Endothelial cell of umbilical vein (primary cell): ENCODE measurements around the gene C3orf38. TPM values are rescaled to one million over a fixed set of nuclear protein-coding genes. Genes with fewer than 3 reads are reported as not detected.

Experiments
- BruUV-seq: library from RNA; stranded (reverse); fragments of 400-500 nt; replicated peaks from 2 replicates; lab custom pipeline; 2021; lab: Mats Ljungman, UMichigan
- CTCF ChIA-PET: fragments of 300-600, 350-600 bp; sonication (Branson Sonifier 250); formaldehyde crosslinking; loops from one replicate; lab custom pipeline; 2021; ENCODE audit warnings: antibody characterized with exemption, inconsistent platforms; lab: Charles Lee
- POLR2A ChIA-PET: fragments of 300-600, 350-600 bp; sonication (Branson Sonifier 250); formaldehyde crosslinking; loops from one replicate; lab custom pipeline; 2021; ENCODE audit warnings: antibody characterized with exemption, inconsistent platforms; lab: Charles Lee
- DNase-seq: peaks from one replicate; pipeline ENCODE4 v3.0.0-alpha.2; 2011; ENCODE audit warnings: low read depth, low spot score
- FAIRE-seq: peaks from 2 replicates; lab custom pipeline; 2011; peaks lifted over from hg19 to GRCh38; lab: Jason Lieb, UNC
- H2AFZ ChIP-seq: 2 replicates; pipeline ENCODE4 v1.6.0; 2012; ENCODE audit warnings: low read depth, low read length, control low read depth, inconsistent platforms
- H3K27ac ChIP-seq: 2 replicates; pipeline ENCODE4 v1.5.1; 2011; ENCODE audit warnings: low read depth, mild to moderate bottlenecking, control low read depth, low read length, moderate library complexity; ENCODE audit not compliant: insufficient read depth
- H3K27me3 ChIP-seq, 2 experiments: 2 replicates each; pipeline versions ENCODE4 v1.6.0 to v1.6.1; 2011; ENCODE audit warnings: low read length in 2 of 2, mixed read lengths in 1 of 2; ENCODE audit not compliant: control insufficient read depth in 2 of 2, insufficient read depth in 2 of 2
- H3K36me3 ChIP-seq, 2 experiments: 2 replicates in 1 of 2; 3 replicates in 1 of 2; pipeline ENCODE4 v1.5.1; 2011; ENCODE audit warnings: low read length in 2 of 2, mild to moderate bottlenecking in 1 of 2, moderate library complexity in 1 of 2; ENCODE audit not compliant: control insufficient read depth in 2 of 2, insufficient read depth in 2 of 2; ENCODE audit errors: extremely low read depth in 1 of 2
- H3K4me1 ChIP-seq: 3 replicates; pipeline ENCODE4 v1.5.1; 2011; ENCODE audit warnings: mild to moderate bottlenecking, low read length; ENCODE audit not compliant: control insufficient read depth, insufficient read depth; ENCODE audit errors: extremely low read depth
- H3K4me2 ChIP-seq: 2 replicates; pipeline ENCODE4 v1.6.1; 2011; ENCODE audit warnings: low read length, control low read depth, mixed read lengths; ENCODE audit not compliant: insufficient read depth
- H3K4me3 ChIP-seq, 3 experiments: fragments of 200-600 bp in 1 of 3; sonication (generic), shearing (Covaris generic) in 1 of 3; replicated peaks in 1 of 3; 2 replicates each; pipeline ENCODE4 v1.5.1; 2011 to 2016; ENCODE audit warnings: control low read depth in 3 of 3, low read length in 3 of 3, mild to moderate bottlenecking in 2 of 3, inconsistent platforms in 1 of 3, low read depth in 1 of 3, moderate library complexity in 1 of 3; ENCODE audit not compliant: insufficient read depth in 1 of 3
- H3K79me2 ChIP-seq: 2 replicates; pipeline ENCODE4 v1.6.0; 2012; ENCODE audit warnings: low read length, inconsistent platforms; ENCODE audit not compliant: control insufficient read depth, insufficient read depth
- H3K9ac ChIP-seq: replicated peaks from 2 replicates; pipeline ENCODE3; 2011; ENCODE audit warnings: low read length, control low read depth; ENCODE audit not compliant: insufficient read depth; ENCODE audit errors: extremely low read depth
- H3K9me1 ChIP-seq: replicated peaks from 3 replicates; pipeline ENCODE4 v1.6.0; 2011; ENCODE audit warnings: mild to moderate bottlenecking, low read length; ENCODE audit not compliant: control insufficient read depth, insufficient read depth; ENCODE audit errors: extremely low read depth
- H3K9me3 ChIP-seq: replicated peaks from 2 replicates; pipeline ENCODE4 v1.5.1; 2012; ENCODE audit warnings: low read length, inconsistent platforms; ENCODE audit not compliant: control insufficient read depth, insufficient read depth
- H4K20me1 ChIP-seq: replicated peaks from 2 replicates; pipeline ENCODE3; 2011; ENCODE audit warnings: mild to moderate bottlenecking, low read length; ENCODE audit not compliant: control insufficient read depth, insufficient read depth; ENCODE audit errors: extremely low read depth
- EZH2 ChIP-seq: IDR thresholded peaks from 2 replicates; pipeline ENCODE4 v1.6.1; 2012; ENCODE audit warnings: borderline replicate concordance, low read depth, mild to moderate bottlenecking, moderate library complexity, low read length, inconsistent platforms; ENCODE audit not compliant: severe bottlenecking
- FOS ChIP-seq: IDR thresholded peaks from 2 replicates; pipeline ENCODE4 v1.6.1; 2011; ENCODE audit warnings: mild to moderate bottlenecking, low read length, moderate library complexity, borderline replicate concordance; ENCODE audit not compliant: insufficient read depth
- GATA2 ChIP-seq: IDR thresholded peaks from 2 replicates; pipeline ENCODE4 v1.7.0; 2011; ENCODE audit warnings: low read depth, mild to moderate bottlenecking, moderate library complexity, mixed read lengths, low read length; ENCODE audit not compliant: insufficient read length, insufficient read depth
- JUN ChIP-seq: IDR thresholded peaks from 2 replicates; pipeline ENCODE4 v1.6.1; 2011; ENCODE audit warnings: borderline replicate concordance, low read depth; ENCODE audit not compliant: insufficient read length, insufficient read depth
- MYC ChIP-seq: IDR thresholded peaks from one replicate; pipeline ENCODE4 v1.6.1; 2011; ENCODE audit warnings: mild to moderate bottlenecking, low read depth, low read length
- POLR2A ChIP-seq: IDR thresholded peaks from 2 replicates; pipeline ENCODE4 v1.6.1; 2012; ENCODE audit warnings: low read depth, mild to moderate bottlenecking, control low read depth, low read length
- POLR2AphosphoS5 ChIP-seq: IDR thresholded peaks from 2 replicates; pipeline ENCODE4 v1.6.1; 2012; ENCODE audit warnings: low read depth, mild to moderate bottlenecking, control low read depth, low read length, moderate library complexity; ENCODE audit not compliant: insufficient read depth
- dilution Hi-C: fragments of 300-500 bp; cut with MboI; formaldehyde crosslinking; loops from one replicate; pipeline ENCODE4 v1.15.0; 2019; ENCODE audit warnings: low sequenced_read_pairs; ENCODE audit not compliant: extremely low pct_ligation_motif_present
- intact Hi-C: fragments of 100-400 bp; cut with micrococcal nuclease; formaldehyde crosslinking; loops from one replicate; pipeline ENCODE4 v1.10.0; 2022
- polyA plus RNA-seq, 4 experiments: library from polyadenylated mRNA; depleted of rRNA in 3 of 4; stranded (reverse) in 3 of 4; unstranded in 1 of 4; fragments of >200 nt; gene quantifications; 2 replicates each; pipeline versions ENCODE4 v1.2.1 to v1.2.3, GENCODE V29; 2011 to 2012; ENCODE audit warnings: missing spikeins in 1 of 4
- total RNA-seq: library from RNA; stranded (reverse); gene quantifications from 2 replicates; pipeline ENCODE4 v1.2.3, GENCODE V29; 2021
- TF ChIP-seq, protein P1 (sequence below): IDR thresholded peaks from 2 replicates; pipeline ENCODE4 v1.6.1; 2011; ENCODE audit not compliant: insufficient read depth, insufficient read length
- TF ChIP-seq, protein P2 (sequence below), 2 donors: IDR thresholded peaks; 1 replicate in 1 of 2; 2 replicates in 1 of 2; pipeline ENCODE4 v1.5.1; 2011; ENCODE audit warnings: low read length in 2 of 2, mild to moderate bottlenecking in 2 of 2, moderate library complexity in 2 of 2, control low read depth in 1 of 2, inconsistent platforms in 1 of 2, low read depth in 1 of 2; ENCODE audit not compliant: insufficient read depth in 1 of 2; ENCODE audit errors: extremely low read depth in 1 of 2

The C3orf38 gene
- total and polyA plus RNA-seq, 2 donors (not counting 3 experiments of a cell fraction or from before 2014, with no cell fraction given), result 5.2 to 17.9 TPM

DNA sequence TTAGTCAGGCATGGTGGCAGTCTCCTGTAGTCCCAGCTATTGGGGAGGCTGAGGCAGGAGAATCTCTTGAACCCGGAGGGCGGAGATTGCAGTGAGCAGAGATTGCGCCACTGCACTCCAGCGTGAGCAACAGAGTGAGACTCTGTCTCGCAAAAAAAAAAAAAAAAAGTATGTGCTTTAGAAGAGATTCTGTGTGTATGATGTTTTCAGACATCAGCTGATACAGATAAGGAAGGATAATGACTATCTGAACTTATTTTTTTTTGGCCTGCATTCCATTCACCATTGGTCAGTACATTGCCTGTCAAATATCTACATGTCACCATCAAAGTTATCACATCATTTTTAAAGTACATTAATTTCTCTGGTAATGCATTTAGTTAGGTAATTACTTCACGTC is 17.4 kb downstream of the C3orf38 start:
- Histone ChIP-seq H3K27me3 (no peaks in the 10 kb centered on the region), H3K9me3 (no peaks in the 10 kb centered on the region), H3K36me3 (no peaks in the 10 kb centered on the region), H3K79me2 (no peaks in the 10 kb centered on the region), H3K27ac (no peak overlapping the region), H2AFZ (no peak overlapping the region), H4K20me1 (no peaks in the 10 kb centered on the region), H3K4me2 (no peak overlapping the region), H3K9me1 (no peaks in the 10 kb centered on the region), H3K4me1 (no peaks in the 10 kb centered on the region), H3K9ac (no peak overlapping the region), H3K4me3 (no peak overlapping the region)
- dilution Hi-C loops, result no loop called here
- CTCF ChIA-PET, result interaction anchor here (0.6 kb wide), 1 partner anchor 13 kb away, joined by 4 read pairs; no protein-coding TSS in a partner anchor
- no peak for TF ChIP-seq EZH2
- TF ChIP-seq GATA2, result no peak
- no peak for TF ChIP-seq FOS
- TF ChIP-seq, protein P1, sequence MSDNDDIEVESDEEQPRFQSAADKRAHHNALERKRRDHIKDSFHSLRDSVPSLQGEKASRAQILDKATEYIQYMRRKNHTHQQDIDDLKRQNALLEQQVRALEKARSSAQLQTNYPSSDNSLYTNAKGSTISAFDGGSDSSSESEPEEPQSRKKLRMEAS, result no peak
- TF ChIP-seq JUN, result no peak
- TF ChIP-seq, protein P2, sequence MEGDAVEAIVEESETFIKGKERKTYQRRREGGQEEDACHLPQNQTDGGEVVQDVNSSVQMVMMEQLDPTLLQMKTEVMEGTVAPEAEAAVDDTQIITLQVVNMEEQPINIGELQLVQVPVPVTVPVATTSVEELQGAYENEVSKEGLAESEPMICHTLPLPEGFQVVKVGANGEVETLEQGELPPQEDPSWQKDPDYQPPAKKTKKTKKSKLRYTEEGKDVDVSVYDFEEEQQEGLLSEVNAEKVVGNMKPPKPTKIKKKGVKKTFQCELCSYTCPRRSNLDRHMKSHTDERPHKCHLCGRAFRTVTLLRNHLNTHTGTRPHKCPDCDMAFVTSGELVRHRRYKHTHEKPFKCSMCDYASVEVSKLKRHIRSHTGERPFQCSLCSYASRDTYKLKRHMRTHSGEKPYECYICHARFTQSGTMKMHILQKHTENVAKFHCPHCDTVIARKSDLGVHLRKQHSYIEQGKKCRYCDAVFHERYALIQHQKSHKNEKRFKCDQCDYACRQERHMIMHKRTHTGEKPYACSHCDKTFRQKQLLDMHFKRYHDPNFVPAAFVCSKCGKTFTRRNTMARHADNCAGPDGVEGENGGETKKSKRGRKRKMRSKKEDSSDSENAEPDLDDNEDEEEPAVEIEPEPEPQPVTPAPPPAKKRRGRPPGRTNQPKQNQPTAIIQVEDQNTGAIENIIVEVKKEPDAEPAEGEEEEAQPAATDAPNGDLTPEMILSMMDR (IDR thresholded peaks at IDR 0.05; ENCODE audit: extremely low read depth in 1 of 2, insufficient read depth in 1 of 2, low read depth in 1 of 2, low read length in 2 of 2), result no peak
- no peak for TF ChIP-seq POLR2AphosphoS5
- TF ChIP-seq POLR2A, result no peak
- no peak for TF ChIP-seq MYC
- DNase-seq (no peak), FAIRE-seq (no peak)
- POLR2A ChIA-PET, result no interaction called here
- intact Hi-C loops, result no loop called here
- BruUV-seq, result no TSS peak
